ENCODE results near the gene BRI3BP. TPM values are rescaled to one million over a fixed set of nuclear protein-coding genes. Genes with fewer than 3 reads are reported as not detected.

Gene BRI3BP
- total and polyA plus RNA-seq, 9 of the 15 experiments (the other 6 are each of a cell fraction or from before 2014, with no cell fraction given), result 12.3 to 25.0 (median 16.6) TPM

DNA sequence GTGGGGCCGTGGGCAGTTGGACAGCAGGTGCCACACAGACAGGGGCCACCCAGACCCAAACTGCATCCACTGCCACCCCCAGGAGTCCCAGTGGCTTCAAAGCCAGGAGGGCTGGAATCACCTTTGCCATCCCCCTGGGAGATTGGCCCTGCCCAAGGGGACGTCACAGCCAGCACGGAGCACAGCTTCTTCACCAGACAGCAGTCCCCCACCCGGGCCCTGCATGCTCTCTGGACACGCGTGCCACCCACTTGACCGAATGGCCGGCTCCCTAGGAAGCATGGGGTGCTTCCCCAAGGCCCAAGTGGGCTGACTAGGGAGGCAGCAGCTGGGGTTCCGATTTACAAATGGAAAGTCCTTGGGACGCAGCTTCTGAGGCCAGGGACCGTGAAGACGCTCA, 21.8 kb upstream of the BRI3BP start (continued):
- TF ChIP-seq, protein P1, sequence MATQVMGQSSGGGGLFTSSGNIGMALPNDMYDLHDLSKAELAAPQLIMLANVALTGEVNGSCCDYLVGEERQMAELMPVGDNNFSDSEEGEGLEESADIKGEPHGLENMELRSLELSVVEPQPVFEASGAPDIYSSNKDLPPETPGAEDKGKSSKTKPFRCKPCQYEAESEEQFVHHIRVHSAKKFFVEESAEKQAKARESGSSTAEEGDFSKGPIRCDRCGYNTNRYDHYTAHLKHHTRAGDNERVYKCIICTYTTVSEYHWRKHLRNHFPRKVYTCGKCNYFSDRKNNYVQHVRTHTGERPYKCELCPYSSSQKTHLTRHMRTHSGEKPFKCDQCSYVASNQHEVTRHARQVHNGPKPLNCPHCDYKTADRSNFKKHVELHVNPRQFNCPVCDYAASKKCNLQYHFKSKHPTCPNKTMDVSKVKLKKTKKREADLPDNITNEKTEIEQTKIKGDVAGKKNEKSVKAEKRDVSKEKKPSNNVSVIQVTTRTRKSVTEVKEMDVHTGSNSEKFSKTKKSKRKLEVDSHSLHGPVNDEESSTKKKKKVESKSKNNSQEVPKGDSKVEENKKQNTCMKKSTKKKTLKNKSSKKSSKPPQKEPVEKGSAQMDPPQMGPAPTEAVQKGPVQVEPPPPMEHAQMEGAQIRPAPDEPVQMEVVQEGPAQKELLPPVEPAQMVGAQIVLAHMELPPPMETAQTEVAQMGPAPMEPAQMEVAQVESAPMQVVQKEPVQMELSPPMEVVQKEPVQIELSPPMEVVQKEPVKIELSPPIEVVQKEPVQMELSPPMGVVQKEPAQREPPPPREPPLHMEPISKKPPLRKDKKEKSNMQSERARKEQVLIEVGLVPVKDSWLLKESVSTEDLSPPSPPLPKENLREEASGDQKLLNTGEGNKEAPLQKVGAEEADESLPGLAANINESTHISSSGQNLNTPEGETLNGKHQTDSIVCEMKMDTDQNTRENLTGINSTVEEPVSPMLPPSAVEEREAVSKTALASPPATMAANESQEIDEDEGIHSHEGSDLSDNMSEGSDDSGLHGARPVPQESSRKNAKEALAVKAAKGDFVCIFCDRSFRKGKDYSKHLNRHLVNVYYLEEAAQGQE (IDR thresholded peaks at IDR 0.05; ENCODE audit: borderline replicate concordance), result no peak
- TF ChIP-seq, protein P1 (CRISPR knock-in tag; IDR thresholded peaks at IDR 0.05; ENCODE audit: low read depth), result no peak
- TF ChIP-seq SMARCB1 (IDR thresholded peaks at IDR 0.05; ENCODE audit: insufficient read length, low read depth) (no peak), NFRKB (IDR thresholded peaks at IDR 0.05; ENCODE audit: low read depth) (no peak), TBL1XR1 (IDR thresholded peaks at IDR 0.05; ENCODE audit: low read length in 2 of 2) (no peak), MTA2 (IDR thresholded peaks at IDR 0.05; ENCODE audit: low read depth) (no peak), E2F3 (CRISPR knock-in tag; IDR thresholded peaks at IDR 0.05) (no peak), LCOR (CRISPR knock-in tag; IDR thresholded peaks at IDR 0.05) (no peak)
- TF ChIP-seq, protein P2, sequence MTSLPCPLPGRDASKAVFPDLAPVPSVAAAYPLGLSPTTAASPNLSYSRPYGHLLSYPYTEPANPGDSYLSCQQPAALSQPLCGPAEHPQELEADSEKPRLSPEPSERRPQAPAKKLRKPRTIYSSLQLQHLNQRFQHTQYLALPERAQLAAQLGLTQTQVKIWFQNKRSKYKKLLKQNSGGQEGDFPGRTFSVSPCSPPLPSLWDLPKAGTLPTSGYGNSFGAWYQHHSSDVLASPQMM (CRISPR knock-in tag; IDR thresholded peaks at IDR 0.05), result no peak
- TF ChIP-seq, protein P3, sequence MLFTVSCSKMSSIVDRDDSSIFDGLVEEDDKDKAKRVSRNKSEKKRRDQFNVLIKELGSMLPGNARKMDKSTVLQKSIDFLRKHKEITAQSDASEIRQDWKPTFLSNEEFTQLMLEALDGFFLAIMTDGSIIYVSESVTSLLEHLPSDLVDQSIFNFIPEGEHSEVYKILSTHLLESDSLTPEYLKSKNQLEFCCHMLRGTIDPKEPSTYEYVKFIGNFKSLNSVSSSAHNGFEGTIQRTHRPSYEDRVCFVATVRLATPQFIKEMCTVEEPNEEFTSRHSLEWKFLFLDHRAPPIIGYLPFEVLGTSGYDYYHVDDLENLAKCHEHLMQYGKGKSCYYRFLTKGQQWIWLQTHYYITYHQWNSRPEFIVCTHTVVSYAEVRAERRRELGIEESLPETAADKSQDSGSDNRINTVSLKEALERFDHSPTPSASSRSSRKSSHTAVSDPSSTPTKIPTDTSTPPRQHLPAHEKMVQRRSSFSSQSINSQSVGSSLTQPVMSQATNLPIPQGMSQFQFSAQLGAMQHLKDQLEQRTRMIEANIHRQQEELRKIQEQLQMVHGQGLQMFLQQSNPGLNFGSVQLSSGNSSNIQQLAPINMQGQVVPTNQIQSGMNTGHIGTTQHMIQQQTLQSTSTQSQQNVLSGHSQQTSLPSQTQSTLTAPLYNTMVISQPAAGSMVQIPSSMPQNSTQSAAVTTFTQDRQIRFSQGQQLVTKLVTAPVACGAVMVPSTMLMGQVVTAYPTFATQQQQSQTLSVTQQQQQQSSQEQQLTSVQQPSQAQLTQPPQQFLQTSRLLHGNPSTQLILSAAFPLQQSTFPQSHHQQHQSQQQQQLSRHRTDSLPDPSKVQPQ (CRISPR knock-in tag; IDR thresholded peaks at IDR 0.05; ENCODE audit: borderline replicate concordance), result no peak
- TF ChIP-seq, protein P4, sequence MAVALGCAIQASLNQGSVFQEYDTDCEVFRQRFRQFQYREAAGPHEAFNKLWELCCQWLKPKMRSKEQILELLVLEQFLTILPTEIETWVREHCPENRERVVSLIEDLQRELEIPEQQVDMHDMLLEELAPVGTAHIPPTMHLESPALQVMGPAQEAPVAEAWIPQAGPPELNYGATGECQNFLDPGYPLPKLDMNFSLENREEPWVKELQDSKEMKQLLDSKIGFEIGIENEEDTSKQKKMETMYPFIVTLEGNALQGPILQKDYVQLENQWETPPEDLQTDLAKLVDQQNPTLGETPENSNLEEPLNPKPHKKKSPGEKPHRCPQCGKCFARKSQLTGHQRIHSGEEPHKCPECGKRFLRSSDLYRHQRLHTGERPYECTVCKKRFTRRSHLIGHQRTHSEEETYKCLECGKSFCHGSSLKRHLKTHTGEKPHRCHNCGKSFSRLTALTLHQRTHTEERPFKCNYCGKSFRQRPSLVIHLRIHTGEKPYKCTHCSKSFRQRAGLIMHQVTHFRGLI (CRISPR knock-in tag; IDR thresholded peaks at IDR 0.05), result no peak
- TF ChIP-seq, protein P5, sequence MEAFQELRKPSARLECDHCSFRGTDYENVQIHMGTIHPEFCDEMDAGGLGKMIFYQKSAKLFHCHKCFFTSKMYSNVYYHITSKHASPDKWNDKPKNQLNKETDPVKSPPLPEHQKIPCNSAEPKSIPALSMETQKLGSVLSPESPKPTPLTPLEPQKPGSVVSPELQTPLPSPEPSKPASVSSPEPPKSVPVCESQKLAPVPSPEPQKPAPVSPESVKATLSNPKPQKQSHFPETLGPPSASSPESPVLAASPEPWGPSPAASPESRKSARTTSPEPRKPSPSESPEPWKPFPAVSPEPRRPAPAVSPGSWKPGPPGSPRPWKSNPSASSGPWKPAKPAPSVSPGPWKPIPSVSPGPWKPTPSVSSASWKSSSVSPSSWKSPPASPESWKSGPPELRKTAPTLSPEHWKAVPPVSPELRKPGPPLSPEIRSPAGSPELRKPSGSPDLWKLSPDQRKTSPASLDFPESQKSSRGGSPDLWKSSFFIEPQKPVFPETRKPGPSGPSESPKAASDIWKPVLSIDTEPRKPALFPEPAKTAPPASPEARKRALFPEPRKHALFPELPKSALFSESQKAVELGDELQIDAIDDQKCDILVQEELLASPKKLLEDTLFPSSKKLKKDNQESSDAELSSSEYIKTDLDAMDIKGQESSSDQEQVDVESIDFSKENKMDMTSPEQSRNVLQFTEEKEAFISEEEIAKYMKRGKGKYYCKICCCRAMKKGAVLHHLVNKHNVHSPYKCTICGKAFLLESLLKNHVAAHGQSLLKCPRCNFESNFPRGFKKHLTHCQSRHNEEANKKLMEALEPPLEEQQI (IDR thresholded peaks at IDR 0.05), result no peak
